Measurements from ENCODE around the gene WDCP.
"Not testable (repeated sequence)": the region's sequence is repeated elsewhere in the genome, so short reads cannot be mapped to it uniquely, and the experiment has no call there.

Gene WDCP

DNA sequence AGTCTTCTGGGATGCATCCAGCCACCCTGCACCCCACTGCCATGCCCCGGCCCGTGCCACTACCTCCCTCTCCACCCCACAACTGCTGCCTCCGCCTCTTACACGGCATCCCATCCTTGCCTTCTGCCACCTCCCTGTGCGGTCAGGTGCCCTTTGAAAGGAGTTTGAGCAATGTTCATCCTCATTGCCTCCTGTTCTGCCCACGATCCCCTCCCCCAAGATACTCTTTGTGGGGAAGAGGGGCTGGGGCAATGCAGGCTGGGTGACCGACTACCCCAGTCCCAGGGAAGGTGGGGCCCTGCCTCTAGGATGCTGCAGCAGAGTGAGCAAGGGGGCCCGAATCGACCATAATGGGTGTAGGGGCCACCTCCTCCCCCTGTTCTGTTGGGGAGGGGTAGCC, 28.9 kb downstream of the WDCP start:
- ATAC-seq, result no peak
- H3K4me1 Mint-ChIP-seq, result no peaks in the 10 kb centered on the region
- no peak overlapping the region for H3K27ac Mint-ChIP-seq
- H3K9me3 Mint-ChIP-seq, result no peaks in the 10 kb centered on the region
- H3K27me3 Mint-ChIP-seq, result no peaks in the 10 kb centered on the region
- no peak overlapping the region for H3K4me3 Mint-ChIP-seq
- peaks cover 13% of the 10 kb centered on the region for H3K36me3 Mint-ChIP-seq

DNA sequence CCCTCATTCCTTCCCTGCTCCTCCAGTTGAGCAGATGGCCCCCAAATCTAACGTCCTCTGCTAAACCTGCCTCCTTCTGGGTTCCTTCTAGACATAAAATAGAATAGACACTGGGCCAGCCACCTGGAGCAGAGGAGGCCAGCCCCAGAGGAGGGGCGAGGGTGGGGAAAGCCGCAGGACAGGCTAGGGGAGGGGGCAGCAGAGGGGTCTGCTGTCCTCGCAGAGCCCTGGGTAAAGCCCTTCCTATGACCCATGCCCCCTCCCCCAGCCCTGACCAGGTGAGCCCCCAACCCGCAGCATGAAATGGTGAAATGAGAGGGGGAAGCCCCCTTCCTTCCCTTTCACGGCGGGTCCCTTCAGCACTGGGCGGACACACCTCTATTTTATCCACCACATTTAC, 29.5 kb downstream of the WDCP start:
- H3K4me1 Mint-ChIP-seq, result no peaks in the 10 kb centered on the region
- no peak for ATAC-seq
- H3K27ac Mint-ChIP-seq, result no peak overlapping the region
- H3K27me3 Mint-ChIP-seq, result peaks cover 4% of the 10 kb centered on the region
- H3K4me3 Mint-ChIP-seq, result no peak overlapping the region
- H3K36me3 Mint-ChIP-seq, result peaks cover 7% of the 10 kb centered on the region
- no peaks in the 10 kb centered on the region for H3K9me3 Mint-ChIP-seq

- Mint-ChIP-seq H3K4me1 (no peaks in the 10 kb centered on the region), H3K4me3 (no peak overlapping the region), H3K9me3 (no peaks in the 10 kb centered on the region), H3K27ac (no peak overlapping the region), H3K27me3 (peaks cover 10% of the 10 kb centered on the region), H3K36me3 (peaks cover under 1% of the 10 kb centered on the region)
- ATAC-seq, result no peak
These were observed 30.1 kb downstream of the WDCP start for GRCh38 chr2:24016853-24017703.

- Mint-ChIP-seq H3K27me3 (peaks cover 17% of the 10 kb centered on the region), H3K4me1 (no peaks in the 10 kb centered on the region), H3K4me3 (no peak overlapping the region), H3K36me3 (no peaks in the 10 kb centered on the region), H3K27ac (no peak overlapping the region), H3K9me3 (no peaks in the 10 kb centered on the region)
- no peak for ATAC-seq
These were observed 30.8 kb downstream of the WDCP start for GRCh38 chr2:24016376-24016761.

DNA sequence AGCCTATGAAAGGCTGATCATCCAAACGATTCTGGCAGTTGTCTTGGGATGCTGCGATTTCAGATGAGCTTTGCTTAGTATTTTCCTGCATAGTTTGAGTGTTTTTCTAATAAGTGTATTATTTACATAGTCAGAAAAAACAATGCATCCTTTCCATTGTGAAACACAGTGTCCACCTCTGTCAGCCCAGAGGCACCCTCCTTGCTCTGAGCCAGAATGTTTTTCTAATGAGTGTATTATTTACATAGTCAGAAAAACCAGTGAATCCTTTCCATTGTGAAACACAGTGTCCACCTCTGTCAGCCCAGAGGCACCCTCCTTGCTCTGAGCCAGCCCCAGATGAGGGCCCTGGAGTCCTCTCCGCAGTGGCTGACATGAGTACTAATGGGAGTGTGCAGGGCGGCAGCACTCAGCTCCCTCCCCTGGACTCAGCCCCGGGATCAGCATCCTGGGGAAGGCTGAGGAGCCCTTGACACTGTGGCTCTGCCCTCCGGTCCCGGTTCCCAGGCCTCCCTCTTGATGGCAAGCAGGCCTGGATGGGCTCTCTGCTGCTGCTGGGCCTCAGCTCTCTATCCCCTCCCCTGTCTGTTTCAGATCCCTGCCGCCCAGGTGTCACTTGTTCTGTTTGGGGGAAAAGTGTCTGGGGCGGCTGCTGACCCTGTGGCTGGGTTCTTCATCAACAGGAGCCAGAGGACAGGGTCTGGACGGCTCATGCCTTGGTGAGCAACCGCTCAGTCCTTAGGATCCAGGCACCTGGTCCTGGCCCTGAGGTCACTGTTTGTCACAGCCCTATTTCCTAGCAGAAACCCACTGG, 31.4 kb downstream of the WDCP start:
- Mint-ChIP-seq H3K9me3 (no peaks in the 10 kb centered on the region), H3K36me3 (no peaks in the 10 kb centered on the region), H3K4me3 (no peak overlapping the region), H3K4me1 (no peaks in the 10 kb centered on the region), H3K27me3 (peaks cover 23% of the 10 kb centered on the region), H3K27ac (no peak overlapping the region)
- no peak for ATAC-seq

DNA sequence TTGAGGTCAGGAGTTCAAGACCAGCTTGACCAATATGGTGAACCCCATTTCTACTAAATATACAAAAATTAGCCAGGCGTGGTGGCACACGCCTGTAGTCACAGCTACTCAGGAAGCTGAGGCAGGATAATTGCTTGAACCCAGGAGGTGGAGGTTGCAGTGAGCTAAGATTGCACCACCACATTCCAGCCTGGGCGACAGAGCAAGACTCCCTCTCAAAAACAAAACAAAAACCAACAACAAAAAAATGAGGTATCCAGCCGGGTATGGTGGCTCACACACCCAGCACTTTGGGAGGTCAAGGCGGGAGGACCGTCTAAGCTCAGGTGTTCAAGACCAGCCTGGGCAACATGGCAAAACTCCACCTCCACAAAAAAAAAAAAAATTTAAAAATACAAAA, 32.3 kb downstream of the WDCP start:
- not testable (repeated sequence) for H3K4me1 Mint-ChIP-seq, H3K36me3 Mint-ChIP-seq, H3K27ac Mint-ChIP-seq, ATAC-seq, H3K4me3 Mint-ChIP-seq, H3K9me3 Mint-ChIP-seq
- peaks cover 26% of the 10 kb centered on the region for H3K27me3 Mint-ChIP-seq

DNA sequence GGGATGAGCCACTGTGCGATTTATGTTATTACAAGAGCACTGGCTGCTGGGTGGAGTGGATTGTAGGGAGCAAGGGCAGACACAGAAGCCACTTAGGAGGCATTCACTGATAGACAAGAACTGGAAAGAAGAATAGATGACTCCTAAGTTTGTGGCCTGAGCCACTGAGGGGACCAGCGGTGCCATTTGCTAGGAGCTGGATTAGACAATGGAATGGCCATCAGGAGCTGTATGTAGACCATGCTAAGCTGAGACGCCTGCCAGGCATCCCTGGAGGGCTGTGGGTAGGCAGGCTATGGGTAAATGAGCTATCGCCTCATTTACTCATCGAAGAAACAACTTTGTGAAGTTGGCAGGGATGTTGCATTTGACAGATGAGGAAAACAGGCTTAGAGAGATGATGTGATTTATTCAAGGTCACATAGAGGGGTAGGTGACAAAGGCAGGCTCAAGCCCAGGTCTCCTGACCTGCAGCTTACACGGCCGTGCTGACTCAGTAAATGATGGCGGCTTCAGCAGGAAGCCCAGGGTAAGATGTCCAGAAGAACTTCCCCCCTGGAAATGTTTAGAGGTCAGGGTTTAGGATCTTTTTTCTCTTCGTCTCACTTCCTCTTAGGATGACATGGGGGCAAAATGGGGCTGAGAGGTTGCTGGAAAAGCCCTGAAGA, 34.5 kb downstream of the WDCP start:
- H3K36me3 Mint-ChIP-seq, result no peaks in the 10 kb centered on the region
- H3K9me3 Mint-ChIP-seq, result no peaks in the 10 kb centered on the region
- no peaks in the 10 kb centered on the region for H3K4me1 Mint-ChIP-seq
- no peak overlapping the region for H3K27ac Mint-ChIP-seq
- ATAC-seq, result no peak
- no peak overlapping the region for H3K4me3 Mint-ChIP-seq
- H3K27me3 Mint-ChIP-seq, result peaks cover 41% of the 10 kb centered on the region

DNA sequence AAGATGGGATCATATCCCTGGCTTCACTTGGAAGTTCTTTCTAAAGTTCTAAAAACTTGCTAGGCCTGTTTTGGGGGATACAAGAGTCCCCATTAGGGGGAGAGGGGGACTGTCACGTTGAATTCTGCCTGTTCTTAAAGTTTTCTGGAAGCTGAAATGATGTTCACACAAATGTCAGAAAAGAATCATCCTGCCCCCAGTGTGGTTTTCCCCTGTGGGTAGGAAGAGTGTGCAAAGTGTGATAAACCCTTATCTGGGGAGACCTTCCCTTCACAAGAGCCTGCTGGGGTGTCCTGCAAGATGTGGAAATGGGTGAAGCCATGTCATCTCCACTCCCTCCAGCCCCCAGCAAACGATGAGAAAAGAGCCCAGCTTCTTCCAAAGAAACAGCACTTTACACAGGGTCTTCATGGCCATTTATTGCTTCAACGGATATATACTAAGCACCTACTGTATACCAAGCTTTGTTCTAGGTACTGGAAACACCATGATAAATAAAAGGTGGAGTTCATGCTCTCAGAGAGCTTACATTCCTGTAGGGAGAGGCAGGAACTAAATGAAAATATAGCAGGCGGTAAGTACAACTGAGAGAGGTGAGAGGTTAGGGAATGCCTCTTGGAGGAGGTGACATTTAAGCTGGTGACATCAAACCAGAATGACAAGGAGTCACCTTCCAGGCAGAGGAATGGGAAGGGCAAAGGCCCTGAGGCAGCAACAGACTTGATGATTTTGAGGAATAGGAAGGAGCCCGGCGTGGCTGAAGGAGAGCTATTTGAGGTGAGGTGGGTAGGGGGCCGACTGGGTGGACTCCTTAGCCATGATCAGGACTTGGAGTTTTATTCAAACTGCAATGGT, 35.7 kb downstream of the WDCP start:
- Mint-ChIP-seq H3K27ac (no peak overlapping the region), H3K9me3 (no peaks in the 10 kb centered on the region), H3K27me3 (peaks cover 41% of the 10 kb centered on the region), H3K4me3 (no peak overlapping the region), H3K4me1 (no peaks in the 10 kb centered on the region), H3K36me3 (no peaks in the 10 kb centered on the region)
- ATAC-seq, result no peak

DNA sequence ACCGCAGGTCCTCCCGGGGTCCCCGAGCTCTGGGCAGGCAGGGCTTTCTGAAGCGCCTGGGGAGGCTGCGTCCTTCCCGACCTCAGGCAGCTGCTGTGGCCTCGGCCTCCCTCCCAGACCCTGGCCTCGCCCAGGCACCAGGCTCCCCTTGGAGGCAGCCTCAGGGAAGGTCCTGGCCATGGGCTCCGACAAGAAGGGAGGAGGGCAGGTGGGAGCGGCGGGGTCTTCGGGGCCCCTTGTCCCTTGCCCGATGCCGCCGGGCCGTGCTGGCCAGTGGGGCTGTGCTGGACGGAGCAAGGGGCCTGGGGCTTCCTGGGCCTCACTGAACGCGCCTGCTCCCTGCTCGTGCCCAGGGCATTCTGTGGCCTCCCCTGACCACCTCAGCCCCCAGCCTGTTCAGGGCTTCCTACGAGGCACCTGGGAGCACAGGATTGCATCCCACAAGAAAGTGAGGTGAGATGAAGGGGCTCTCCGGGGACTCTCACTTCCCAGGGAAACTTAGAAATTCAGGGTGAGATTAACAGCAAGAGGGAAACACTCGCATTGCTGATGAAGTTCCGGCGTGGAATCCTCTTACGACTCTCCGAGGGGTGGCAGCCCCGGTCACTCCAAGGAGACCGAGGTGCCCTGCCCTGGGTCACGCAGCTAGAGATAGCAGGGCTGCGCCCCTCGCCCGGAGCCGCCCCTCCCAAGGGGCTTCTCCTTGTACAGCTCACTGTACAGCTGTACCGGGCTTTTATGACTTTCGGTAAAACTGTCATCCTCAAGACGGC, 36.5 kb downstream of the WDCP start:
- Mint-ChIP-seq H3K4me3 (no peak overlapping the region), H3K4me1 (no peaks in the 10 kb centered on the region), H3K36me3 (no peaks in the 10 kb centered on the region), H3K9me3 (no peaks in the 10 kb centered on the region), H3K27ac (no peak overlapping the region), H3K27me3 (peaks cover 41% of the 10 kb centered on the region)
- ATAC-seq, result no peak

- ATAC-seq, result no peak
- no peak within 1 kb of the TSS for H3K27ac Mint-ChIP-seq
- H3K27me3 Mint-ChIP-seq, result peaks cover 41% of the 10 kb centered on the region
- H3K4me3 Mint-ChIP-seq, result peak within 1 kb of the TSS; percentile 55
- no peaks in the 10 kb centered on the region for H3K36me3 Mint-ChIP-seq
- no peaks in the 10 kb centered on the region for H3K4me1 Mint-ChIP-seq
- no peaks in the 10 kb centered on the region for H3K9me3 Mint-ChIP-seq
These were observed 37.3 kb downstream of the WDCP start, which contains the start of gene MFSD2B for GRCh38 chr2:24009680-24010476. Gene MFSD2B, plus strand, starts transcription at chr2:24010085. Its CDS starts 12 bp downstream, at chr2:24010097.

DNA sequence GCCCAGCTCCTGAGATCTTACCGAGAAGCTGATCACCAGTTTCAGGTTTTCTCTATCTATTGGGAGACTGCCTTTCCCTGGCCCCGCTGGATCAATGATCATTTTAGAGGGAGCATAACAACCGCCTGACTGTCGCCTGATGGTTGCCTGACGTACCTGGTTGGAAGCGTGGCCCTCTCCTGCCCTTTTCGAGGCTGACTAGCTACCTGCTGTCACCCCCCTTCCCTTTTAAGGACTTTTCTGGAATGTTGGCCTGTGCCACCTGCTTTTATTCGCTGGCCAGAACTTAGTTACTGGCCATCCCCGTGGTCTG, 37.9 kb downstream of the WDCP start:
- H3K4me3 Mint-ChIP-seq, result no peak overlapping the region
- peaks cover 41% of the 10 kb centered on the region for H3K27me3 Mint-ChIP-seq
- ATAC-seq, result no peak
- H3K36me3 Mint-ChIP-seq, result no peaks in the 10 kb centered on the region
- H3K4me1 Mint-ChIP-seq, result no peaks in the 10 kb centered on the region
- no peaks in the 10 kb centered on the region for H3K9me3 Mint-ChIP-seq
- H3K27ac Mint-ChIP-seq, result no peak overlapping the region

DNA sequence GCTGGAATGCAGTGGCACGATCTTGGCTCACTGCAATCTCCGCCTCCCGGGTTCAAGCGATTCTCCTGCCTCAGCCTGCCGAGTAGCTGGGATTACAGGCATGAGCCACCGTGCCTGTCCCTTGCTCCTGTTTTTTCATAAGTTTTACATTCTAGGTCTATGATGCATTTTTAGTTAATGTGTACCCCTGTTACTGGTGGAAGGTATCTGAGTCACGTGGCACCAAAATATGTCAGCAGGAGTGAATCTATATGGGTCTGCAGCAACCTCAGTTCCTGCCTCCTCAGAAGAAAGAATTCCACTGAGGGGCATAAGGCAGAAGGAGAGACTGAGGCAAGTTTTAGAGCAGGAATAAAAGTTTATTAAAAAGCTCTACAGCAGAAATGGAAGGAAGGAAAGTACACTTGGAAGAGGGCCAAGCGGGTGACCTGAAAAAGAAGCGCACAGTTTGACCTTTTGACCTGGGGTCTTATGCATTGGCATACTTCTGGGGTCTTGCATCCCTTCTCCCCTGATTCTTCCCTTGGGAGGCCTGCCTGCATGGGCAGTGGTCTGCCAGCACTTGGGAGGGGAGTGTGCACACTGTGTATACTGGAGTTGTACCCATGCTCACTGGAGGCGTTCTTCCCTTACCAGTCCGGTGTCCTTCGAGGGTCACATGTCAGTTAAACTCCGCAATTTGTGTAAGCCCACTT, 38.4 kb downstream of the WDCP start:
- Mint-ChIP-seq H3K27me3 (peaks cover 41% of the 10 kb centered on the region), H3K4me3 (no peak overlapping the region), H3K9me3 (no peaks in the 10 kb centered on the region), H3K4me1 (no peaks in the 10 kb centered on the region), H3K27ac (no peak overlapping the region), H3K36me3 (no peaks in the 10 kb centered on the region)
- no peak for ATAC-seq

- H3K4me1 Mint-ChIP-seq, result no peaks in the 10 kb centered on the region
- no peak overlapping the region for H3K4me3 Mint-ChIP-seq
- H3K27ac Mint-ChIP-seq, result no peak overlapping the region
- no peaks in the 10 kb centered on the region for H3K9me3 Mint-ChIP-seq
- no peaks in the 10 kb centered on the region for H3K36me3 Mint-ChIP-seq
- no peak for ATAC-seq
- peaks cover 38% of the 10 kb centered on the region for H3K27me3 Mint-ChIP-seq
These were observed 39.5 kb downstream of the WDCP start for GRCh38 chr2:24007693-24008092.

Data from stimulated activated memory B cell treated with anti-CD40 and anti-IgM and Interleukin-4, amounts not matched to agents 10 μg/mL and 1 μg/mL and 100 μg/mL, for 72 hours (primary cell).